Lower lobe of right lung (tissue), 2 donors: ENCODE data around the gene PRODH2. TPM values are rescaled to one million over a fixed set of nuclear protein-coding genes. Genes with fewer than 3 reads are reported as not detected.

ENCODE experiments used
- ATAC-seq, 2 donors: fragments of 200-7000 bp; cut with Tn5 transposase; one replicate each; pipeline ENCODE4 v1.9.1; 2020 to 2022; ENCODE audit warnings: mild to moderate bottlenecking in 2 of 2, moderate library complexity in 2 of 2
- DNase-seq: peaks from one replicate; pipeline ENCODE4 v3.0.0-alpha.2; 2020
- H3K27ac ChIP-seq: fragments of 200-600 bp; one replicate; pipeline ENCODE4 v1.8.0; 2022
- H3K27me3 ChIP-seq: fragments of 200-600 bp; one replicate; pipeline ENCODE4 v1.8.0; 2022; ENCODE audit warnings: low read depth
- H3K36me3 ChIP-seq: fragments of 200-600 bp; one replicate; pipeline ENCODE4 v1.8.0; 2022; ENCODE audit warnings: mild to moderate bottlenecking
- H3K4me1 ChIP-seq: fragments of 200-600 bp; one replicate; pipeline ENCODE4 v1.8.0; 2022
- H3K4me3 ChIP-seq: fragments of 200-600 bp; one replicate; pipeline ENCODE4 v1.8.0; 2022; ENCODE audit warnings: mild to moderate bottlenecking
- H3K9me3 ChIP-seq: fragments of 200-600 bp; one replicate; pipeline ENCODE4 v1.8.0; 2022
- intact Hi-C: fragments of 100-400 bp; cut with DNase I; formaldehyde crosslinking; loops from one replicate; pipeline ENCODE4 v1.11.0; 2022
- total RNA-seq: library from RNA; stranded (reverse); fragmentation: NEBNext Ultra II Directional; extraction: Animal tissue kit (Norgen Biotek cat#: 25700); gene quantifications from one replicate; pipeline ENCODE4 v1.2.1, GENCODE V29; 2021
- TF ChIP-seq, protein P1 (sequence below): fragments of 200-600 bp; IDR thresholded peaks from one replicate; pipeline ENCODE4 v1.8.0; 2022; ENCODE audit warnings: antibody characterized with exemption, mild to moderate bottlenecking
- donor health status: DM: no; HTN: yes; CAD: no; lungs with severe emphysema.

The PRODH2 gene
- total RNA-seq, 1 donor from 2014 or later = not detected

DNA sequence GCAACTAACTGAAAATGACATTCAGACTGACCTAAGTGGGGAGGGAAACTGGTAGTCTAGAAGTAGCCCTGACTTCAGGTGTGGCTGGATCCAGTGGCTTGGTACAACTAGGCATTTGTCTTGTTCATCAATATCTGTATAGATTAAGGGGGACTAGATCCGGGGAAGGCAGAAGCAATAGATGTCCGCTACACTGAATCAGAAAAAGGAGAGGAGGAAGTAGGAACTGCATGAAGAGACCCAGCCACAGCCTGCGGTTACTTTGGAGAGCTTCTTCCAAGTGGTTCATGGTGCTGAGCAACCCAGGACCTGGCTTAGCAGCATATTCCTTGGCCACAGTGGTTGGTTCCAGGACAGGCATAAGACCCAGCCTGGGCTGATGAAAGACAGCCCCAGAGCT is 9.9 kb upstream of the PRODH2 start:
- TF ChIP-seq, protein P1, sequence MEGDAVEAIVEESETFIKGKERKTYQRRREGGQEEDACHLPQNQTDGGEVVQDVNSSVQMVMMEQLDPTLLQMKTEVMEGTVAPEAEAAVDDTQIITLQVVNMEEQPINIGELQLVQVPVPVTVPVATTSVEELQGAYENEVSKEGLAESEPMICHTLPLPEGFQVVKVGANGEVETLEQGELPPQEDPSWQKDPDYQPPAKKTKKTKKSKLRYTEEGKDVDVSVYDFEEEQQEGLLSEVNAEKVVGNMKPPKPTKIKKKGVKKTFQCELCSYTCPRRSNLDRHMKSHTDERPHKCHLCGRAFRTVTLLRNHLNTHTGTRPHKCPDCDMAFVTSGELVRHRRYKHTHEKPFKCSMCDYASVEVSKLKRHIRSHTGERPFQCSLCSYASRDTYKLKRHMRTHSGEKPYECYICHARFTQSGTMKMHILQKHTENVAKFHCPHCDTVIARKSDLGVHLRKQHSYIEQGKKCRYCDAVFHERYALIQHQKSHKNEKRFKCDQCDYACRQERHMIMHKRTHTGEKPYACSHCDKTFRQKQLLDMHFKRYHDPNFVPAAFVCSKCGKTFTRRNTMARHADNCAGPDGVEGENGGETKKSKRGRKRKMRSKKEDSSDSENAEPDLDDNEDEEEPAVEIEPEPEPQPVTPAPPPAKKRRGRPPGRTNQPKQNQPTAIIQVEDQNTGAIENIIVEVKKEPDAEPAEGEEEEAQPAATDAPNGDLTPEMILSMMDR = no peak
- Histone ChIP-seq H3K4me3 (no peak overlapping the region), H3K36me3 (no peaks in the 10 kb centered on the region), H3K27ac (no peak overlapping the region), H3K9me3 (no peaks in the 10 kb centered on the region), H3K4me1 (no peaks in the 10 kb centered on the region), H3K27me3 (peaks cover 26% of the 10 kb centered on the region)
- no peak for DNase-seq
- intact Hi-C loops = no loop called here
- ATAC-seq = peak in 1 of 2 donors; percentile 25

DNA sequence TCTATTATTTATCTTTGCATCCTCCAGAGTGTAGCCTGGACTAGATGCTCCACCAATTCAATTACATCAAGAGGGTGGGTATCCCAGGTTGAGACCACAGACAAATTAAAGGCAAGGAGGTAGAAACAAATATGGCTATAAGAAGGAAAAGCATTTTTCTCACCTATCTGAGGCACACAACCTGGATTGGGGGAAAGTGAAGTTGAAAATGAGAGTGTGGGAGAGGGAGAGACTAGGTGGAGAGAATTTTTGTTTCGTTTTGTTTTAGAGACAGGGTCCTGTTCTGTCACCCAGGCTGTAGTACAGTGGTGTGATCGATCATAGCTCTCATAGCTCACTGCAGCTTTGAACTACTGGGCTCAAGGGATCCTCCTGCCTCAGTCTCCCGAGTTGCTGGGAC is 5.8 kb upstream of the PRODH2 start:
- H3K27me3 ChIP-seq = peaks cover 22% of the 10 kb centered on the region
- intact Hi-C loops = no loop called here
- no peak overlapping the region for H3K27ac ChIP-seq
- H3K36me3 ChIP-seq = no peaks in the 10 kb centered on the region
- DNase-seq (no peak), ATAC-seq (no peak)
- H3K4me3 ChIP-seq = no peak overlapping the region
- no peaks in the 10 kb centered on the region for H3K4me1 ChIP-seq
- no peaks in the 10 kb centered on the region for H3K9me3 ChIP-seq
- TF ChIP-seq, protein P1 = no peak

DNA sequence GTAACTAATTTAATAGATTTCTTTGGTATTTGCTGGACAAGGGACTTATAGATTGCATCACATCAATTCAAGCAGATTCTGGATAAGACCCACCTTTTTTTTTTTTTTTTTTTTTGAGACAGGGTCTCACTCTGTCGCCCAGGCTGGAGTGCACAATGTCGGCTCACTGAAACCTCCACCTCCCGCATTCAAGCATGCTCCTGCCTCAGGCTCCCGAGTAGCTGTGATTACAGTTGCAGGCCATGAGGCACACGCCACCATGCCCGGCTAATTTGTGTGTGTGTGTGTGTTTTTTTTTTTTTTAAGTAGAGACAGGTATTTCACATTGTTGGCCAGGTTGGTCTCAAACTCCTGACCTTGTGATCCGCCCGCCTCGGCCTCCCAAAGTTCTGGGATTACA is 4.2 kb upstream of the PRODH2 start:
- Histone ChIP-seq H3K27me3 (peaks cover 25% of the 10 kb centered on the region), H3K36me3 (no peaks in the 10 kb centered on the region), H3K27ac (no peak overlapping the region), H3K9me3 (no peaks in the 10 kb centered on the region), H3K4me3 (no peak overlapping the region), H3K4me1 (no peaks in the 10 kb centered on the region)
- DNase-seq (no peak), ATAC-seq (no peak)
- intact Hi-C loops = no loop called here
- TF ChIP-seq, protein P1 = no peak

DNA sequence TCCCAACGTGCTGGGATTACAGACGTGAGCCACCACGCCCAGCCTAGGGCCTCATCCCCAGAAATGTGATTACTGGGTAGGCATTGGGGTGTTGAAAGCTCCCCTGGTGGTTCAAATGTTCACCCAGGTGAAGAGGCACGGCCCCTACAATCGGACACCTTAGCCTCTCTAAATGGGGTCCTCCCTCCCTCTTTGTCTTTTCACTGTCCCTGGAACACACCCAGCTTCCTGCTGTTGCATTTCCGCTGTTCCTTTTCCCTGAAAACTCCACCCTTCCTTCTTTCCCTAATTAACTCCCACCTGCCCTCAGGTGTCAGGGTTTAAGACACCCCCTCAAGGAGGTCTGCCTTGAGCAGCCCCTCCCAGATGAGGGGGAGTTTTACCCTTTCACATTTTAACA is 3.6 kb upstream of the PRODH2 start:
- intact Hi-C loops = no loop called here
- Histone ChIP-seq H3K27me3 (peaks cover 23% of the 10 kb centered on the region), H3K4me1 (no peaks in the 10 kb centered on the region), H3K36me3 (no peaks in the 10 kb centered on the region), H3K9me3 (no peaks in the 10 kb centered on the region), H3K4me3 (no peak overlapping the region), H3K27ac (no peak overlapping the region)
- TF ChIP-seq, protein P1 = no peak
- DNase-seq (no peak), ATAC-seq (no peak)

DNA sequence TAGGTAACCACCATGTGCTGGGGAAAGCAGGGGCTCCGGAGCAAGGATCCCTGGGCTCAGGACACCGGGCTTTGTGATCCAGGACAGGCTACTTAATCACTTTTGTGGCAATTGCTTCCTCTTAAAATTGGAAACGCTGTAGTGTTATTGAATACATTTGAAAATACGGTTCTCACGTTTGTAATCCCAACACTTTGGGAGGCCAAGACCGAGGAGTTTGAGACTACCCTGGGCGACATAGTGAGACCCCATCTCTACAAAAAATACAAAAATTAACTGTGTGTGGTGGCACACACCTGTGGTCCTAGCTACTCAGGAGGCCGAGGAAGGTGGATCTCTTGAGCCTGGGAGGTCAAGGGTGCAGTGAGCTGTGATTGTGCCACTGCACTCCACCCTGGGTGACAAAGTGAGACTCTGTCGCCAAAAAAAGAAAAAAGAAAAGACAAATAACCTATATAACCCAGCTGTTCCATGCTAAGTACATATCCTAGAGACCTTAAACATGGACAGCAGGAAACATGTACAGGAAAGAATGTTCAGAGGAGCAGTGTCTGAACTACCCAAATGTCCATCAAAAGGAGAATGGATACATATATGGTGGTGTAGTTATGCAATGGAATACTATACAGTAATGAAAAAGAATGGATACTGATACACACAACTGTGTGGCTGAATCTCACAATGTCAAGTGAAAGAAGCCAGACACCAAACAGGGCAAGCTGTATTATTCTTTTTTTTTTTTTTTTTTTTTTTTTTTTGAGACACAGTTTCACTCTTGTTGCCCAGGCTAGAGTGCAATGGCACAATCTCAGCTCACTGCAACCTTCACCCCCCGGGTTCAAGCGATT is 622 bp upstream of the PRODH2 start:
- no peaks in the 10 kb centered on the region for H3K36me3 ChIP-seq
- DNase-seq (no peak), ATAC-seq (no peak)
- H3K27ac ChIP-seq = no peak overlapping the region
- peaks cover 15% of the 10 kb centered on the region for H3K27me3 ChIP-seq
- H3K4me1 ChIP-seq = no peaks in the 10 kb centered on the region
- intact Hi-C loops = no loop called here
- TF ChIP-seq, protein P1 = no peak
- no peak overlapping the region for H3K4me3 ChIP-seq
- H3K9me3 ChIP-seq = no peaks in the 10 kb centered on the region
